MCF 10A (cell line): Measurements from ENCODE around the gene HACD3. TPM values are rescaled to one million over a fixed set of nuclear protein-coding genes. Genes with fewer than 3 reads are reported as not detected.

ENCODE experiments used
- BruUV-seq: library from RNA; stranded (reverse); fragments of 400-500 nt; replicated peaks from 2 replicates; lab custom pipeline; 2021; lab: Mats Ljungman, UMichigan
- CTCF ChIA-PET: fragments of 300-600 bp; sonication (Branson Sonifier 250); formaldehyde crosslinking; extraction: SDS; loops from one replicate; lab custom pipeline; 2021; ENCODE audit warnings: antibody characterized with exemption, inconsistent platforms; lab: Yijun Ruan, JAX
- POLR2A ChIA-PET: fragments of 300-600, 350-650 bp; sonication (Branson Sonifier 250); formaldehyde crosslinking; extraction: SDS; loops from one replicate; lab custom pipeline; 2020; ENCODE audit warnings: antibody characterized with exemption, inconsistent platforms; lab: Yijun Ruan, JAX
- DNase-seq: peaks from one replicate; pipeline ENCODE4 v3.0.0-alpha.2; 2018; ENCODE audit not compliant: unreplicated experiment
- H3K27ac Mint-ChIP-seq: one replicate; pipeline ENCODE4 v1.8.0; 2022; ENCODE audit warnings: mild to moderate bottlenecking, low read depth, mixed read lengths; ENCODE audit not compliant: unreplicated experiment
- H3K27me3 Mint-ChIP-seq: one replicate; pipeline ENCODE4 v1.8.0; 2022; ENCODE audit warnings: mixed read lengths; ENCODE audit not compliant: insufficient read depth, unreplicated experiment
- H3K36me3 Mint-ChIP-seq: one replicate; pipeline ENCODE4 v1.8.0; 2022; ENCODE audit warnings: mild to moderate bottlenecking, moderate library complexity, mixed read lengths; ENCODE audit not compliant: insufficient read depth, unreplicated experiment
- H3K4me1 Mint-ChIP-seq: one replicate; pipeline ENCODE4 v1.8.0; 2022; ENCODE audit warnings: mixed read lengths; ENCODE audit not compliant: insufficient read depth, unreplicated experiment
- H3K4me3 Mint-ChIP-seq: one replicate; pipeline ENCODE4 v1.8.0; 2022; ENCODE audit warnings: mild to moderate bottlenecking, moderate library complexity, mixed read lengths; ENCODE audit not compliant: unreplicated experiment
- H3K9me3 Mint-ChIP-seq: one replicate; pipeline ENCODE4 v1.8.0; 2022; ENCODE audit warnings: mixed read lengths; ENCODE audit not compliant: unreplicated experiment
- intact Hi-C: fragments of 100-400 bp; cut with micrococcal nuclease; formaldehyde crosslinking; loops from 2 replicates; pipeline ENCODE4 v1.14.1; 2022
- total RNA-seq: library from RNA; stranded (reverse); gene quantifications from 2 replicates; pipeline ENCODE4 v1.2.3, GENCODE V29; 2022
- TF ChIP-seq, protein P1 (sequence below): fragments of 200-600 bp; IDR thresholded peaks from one replicate; pipeline ENCODE4 v1.8.0; 2022; ENCODE audit warnings: antibody characterized with exemption, mild to moderate bottlenecking; ENCODE audit not compliant: unreplicated experiment

The HACD3 gene
- total RNA-seq, 1 experiment from 2014 or later, result 31.4 TPM

DNA sequence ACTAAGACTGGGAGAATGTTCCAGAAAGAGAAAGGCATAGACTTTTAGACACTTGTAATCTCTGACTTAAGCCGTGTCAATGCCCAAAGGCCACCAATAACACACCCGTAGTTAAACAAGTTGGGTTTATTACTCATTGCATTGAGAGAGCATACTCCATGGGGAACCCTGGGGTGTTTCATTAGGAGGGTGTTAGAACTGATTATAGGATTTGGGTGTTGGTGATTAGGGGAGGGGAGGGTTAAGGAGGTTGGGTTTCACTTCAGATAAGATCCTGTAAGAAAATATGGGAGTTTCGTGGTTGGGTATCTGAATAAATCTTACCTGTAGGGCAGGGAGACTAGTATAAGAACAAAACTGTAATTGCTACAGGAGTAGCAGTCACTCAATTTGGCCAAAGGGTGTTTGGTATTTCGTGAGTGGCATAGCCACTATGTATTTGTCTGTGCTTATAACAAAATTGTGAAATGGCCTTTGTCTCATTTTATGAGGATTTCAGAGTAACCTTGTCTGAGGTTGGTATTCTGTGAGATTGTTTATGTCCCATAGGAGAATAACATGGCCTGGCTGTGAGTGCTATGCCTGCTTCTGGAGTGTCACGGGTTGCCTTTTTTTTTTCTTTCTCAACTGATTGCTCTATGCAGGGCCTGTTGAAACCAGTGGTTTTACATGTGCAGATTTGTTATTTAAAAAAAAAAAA, 2.9 kb downstream of the HACD3 start:
- TF ChIP-seq, protein P1, sequence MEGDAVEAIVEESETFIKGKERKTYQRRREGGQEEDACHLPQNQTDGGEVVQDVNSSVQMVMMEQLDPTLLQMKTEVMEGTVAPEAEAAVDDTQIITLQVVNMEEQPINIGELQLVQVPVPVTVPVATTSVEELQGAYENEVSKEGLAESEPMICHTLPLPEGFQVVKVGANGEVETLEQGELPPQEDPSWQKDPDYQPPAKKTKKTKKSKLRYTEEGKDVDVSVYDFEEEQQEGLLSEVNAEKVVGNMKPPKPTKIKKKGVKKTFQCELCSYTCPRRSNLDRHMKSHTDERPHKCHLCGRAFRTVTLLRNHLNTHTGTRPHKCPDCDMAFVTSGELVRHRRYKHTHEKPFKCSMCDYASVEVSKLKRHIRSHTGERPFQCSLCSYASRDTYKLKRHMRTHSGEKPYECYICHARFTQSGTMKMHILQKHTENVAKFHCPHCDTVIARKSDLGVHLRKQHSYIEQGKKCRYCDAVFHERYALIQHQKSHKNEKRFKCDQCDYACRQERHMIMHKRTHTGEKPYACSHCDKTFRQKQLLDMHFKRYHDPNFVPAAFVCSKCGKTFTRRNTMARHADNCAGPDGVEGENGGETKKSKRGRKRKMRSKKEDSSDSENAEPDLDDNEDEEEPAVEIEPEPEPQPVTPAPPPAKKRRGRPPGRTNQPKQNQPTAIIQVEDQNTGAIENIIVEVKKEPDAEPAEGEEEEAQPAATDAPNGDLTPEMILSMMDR, result no peak
- POLR2A ChIA-PET, result interaction anchor here (0.9 to 1.0 kb wide), 2 partner anchors 16 kb away, joined by 3 to 4 read pairs; partner anchors contain the start of gene DPP8
- peak; percentile 12 for DNase-seq

DNA sequence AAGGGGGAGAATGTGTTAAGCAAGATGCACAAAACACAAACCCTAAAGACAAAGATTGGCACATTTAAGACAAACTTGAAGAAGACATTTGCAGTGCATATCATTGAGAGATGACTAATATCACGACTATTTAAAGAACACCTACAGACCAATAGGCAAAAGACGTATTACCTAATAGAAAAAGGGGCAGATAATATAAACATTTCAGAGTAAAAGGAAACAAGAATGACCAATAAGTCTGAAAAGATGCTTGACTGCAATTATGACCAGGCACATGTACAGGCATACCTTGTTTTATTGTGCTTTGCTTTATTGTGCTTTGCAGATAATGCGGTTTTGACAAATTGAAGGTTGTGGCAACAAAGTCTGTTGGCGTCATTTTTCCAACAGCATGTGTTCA, 4.9 kb downstream of the HACD3 start:
- intact Hi-C loops, result no loop called here
- H3K9me3 Mint-ChIP-seq, result no peaks in the 10 kb centered on the region
- H3K27ac Mint-ChIP-seq, result no peak overlapping the region
- POLR2A ChIA-PET, result interaction anchor here (1.0 kb wide), 1 partner anchor 249 kb away, joined by 3 read pairs; no protein-coding TSS in a partner anchor
- H3K4me1 Mint-ChIP-seq, result peaks cover 32% of the 10 kb centered on the region
- peaks cover 6% of the 10 kb centered on the region for H3K36me3 Mint-ChIP-seq
- TF ChIP-seq, protein P1, result no peak
- no peaks in the 10 kb centered on the region for H3K27me3 Mint-ChIP-seq
- BruUV-seq, result no TSS peak
- no peak overlapping the region for H3K4me3 Mint-ChIP-seq
- DNase-seq, result peak; percentile 34
- CTCF ChIA-PET, result no interaction called here

More for the DNA sequence above, 2.9 kb downstream of the HACD3 start:
- BruUV-seq, result no TSS peak
- Mint-ChIP-seq H3K4me3 (peak overlapping the region; percentile 73), H3K36me3 (peaks cover 6% of the 10 kb centered on the region), H3K27ac (peak overlapping the region; percentile 86), H3K9me3 (no peaks in the 10 kb centered on the region), H3K27me3 (no peaks in the 10 kb centered on the region), H3K4me1 (peaks cover 35% of the 10 kb centered on the region)
- intact Hi-C loops, result no loop called here
- CTCF ChIA-PET, result no interaction called here

DNA sequence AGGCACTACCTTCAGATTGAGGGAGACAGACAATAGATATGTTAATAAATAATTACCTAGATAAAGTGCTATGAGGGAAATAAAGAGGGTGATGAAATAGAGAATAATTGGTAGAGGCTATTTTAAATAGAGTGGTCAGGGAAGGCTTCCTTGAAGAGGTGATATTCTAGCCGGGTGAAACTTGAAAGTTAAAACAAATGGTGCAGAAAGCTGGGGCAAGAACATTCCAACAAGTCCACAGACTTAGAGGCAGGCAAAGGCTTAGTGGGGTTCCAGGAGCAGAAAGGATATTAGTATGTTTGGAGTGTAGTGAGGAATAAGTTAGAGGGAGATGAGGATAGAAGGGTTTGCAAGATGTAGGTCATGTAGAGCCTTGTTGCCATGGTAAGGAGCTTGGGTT, 10.1 kb downstream of the HACD3 start:
- H3K27me3 Mint-ChIP-seq, result no peaks in the 10 kb centered on the region
- H3K27ac Mint-ChIP-seq, result no peak overlapping the region
- no peak overlapping the region for H3K4me3 Mint-ChIP-seq
- H3K9me3 Mint-ChIP-seq, result no peaks in the 10 kb centered on the region
- peaks cover 13% of the 10 kb centered on the region for H3K4me1 Mint-ChIP-seq
- ChIA-PET POLR2A (interaction anchor here (1.0 to 1.3 kb wide), 4 partner anchors 9 to 70 kb away, joined by 3 to 5 read pairs (median 3); partner anchors contain the start of gene INTS14), CTCF (no interaction called here)
- intact Hi-C loops, result no loop called here
- no TSS peak for BruUV-seq
- TF ChIP-seq, protein P1, result no peak
- H3K36me3 Mint-ChIP-seq, result no peaks in the 10 kb centered on the region
- DNase-seq, result no peak

DNA sequence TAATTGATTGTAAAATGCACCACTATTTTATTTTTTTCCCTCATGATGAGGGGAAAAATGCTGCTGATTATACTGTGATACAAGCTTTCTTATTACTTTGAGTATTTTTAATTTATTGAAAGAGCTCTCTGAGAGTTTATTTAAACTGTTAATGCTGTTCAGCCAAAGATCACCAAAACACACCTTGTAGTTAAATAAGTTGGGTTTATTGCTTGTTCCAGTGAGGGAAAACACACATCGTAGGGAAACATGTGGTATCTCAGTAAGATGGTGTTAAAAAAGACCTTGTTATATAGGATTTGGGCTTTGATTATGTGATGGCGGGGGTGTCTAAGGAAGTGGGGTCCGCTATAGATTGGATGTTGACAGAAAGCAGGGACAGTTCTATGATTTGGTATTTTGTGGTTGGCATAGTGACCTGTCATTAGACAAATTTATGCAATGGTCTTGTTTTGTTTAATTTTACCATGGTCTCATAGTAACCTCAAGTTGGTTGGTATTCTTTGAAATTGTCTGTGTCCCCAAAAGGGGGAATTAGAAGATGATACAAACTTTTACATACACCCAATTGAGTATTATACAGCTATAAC, 11.1 kb downstream of the HACD3 start:
- TF ChIP-seq, protein P1, result no peak
- intact Hi-C loops, result no loop called here
- H3K4me1 Mint-ChIP-seq, result peaks cover 12% of the 10 kb centered on the region
- no peak for DNase-seq
- H3K9me3 Mint-ChIP-seq, result no peaks in the 10 kb centered on the region
- BruUV-seq, result no TSS peak
- POLR2A ChIA-PET, result interaction anchor here (0.6 kb wide), 1 partner anchor 43 kb away, joined by 3 read pairs; no protein-coding TSS in a partner anchor
- H3K36me3 Mint-ChIP-seq, result no peaks in the 10 kb centered on the region
- no peak overlapping the region for H3K4me3 Mint-ChIP-seq
- CTCF ChIA-PET, result interaction anchor here (0.6 to 1.0 kb wide), 2 partner anchors 17 to 492 kb away, joined by 3 read pairs; no protein-coding TSS in a partner anchor
- no peak overlapping the region for H3K27ac Mint-ChIP-seq
- no peaks in the 10 kb centered on the region for H3K27me3 Mint-ChIP-seq
